Fibroblast of lung (primary cell): Measurements from ENCODE around the gene MPND. TPM values are rescaled to one million over a fixed set of nuclear protein-coding genes. Genes with fewer than 3 reads are reported as not detected.

Experiments
- DNase-seq, 2 donors: peaks; one replicate each; pipeline versions ENCODE4 v3.0.0 to v3.0.0-alpha.2; 2010; ENCODE audit warnings: low read depth in 2 of 2
- H2AFZ ChIP-seq: 2 replicates; pipeline ENCODE4 v1.5.1; 2012; ENCODE audit warnings: low read length, control low read depth, inconsistent platforms
- H3K27ac ChIP-seq: 2 replicates; pipeline ENCODE4 v1.5.1; 2011; ENCODE audit warnings: low read length, control low read depth; ENCODE audit not compliant: insufficient read depth
- H3K27me3 ChIP-seq: 2 replicates; pipeline ENCODE4 v1.5.1; 2011; ENCODE audit warnings: mild to moderate bottlenecking, low read length; ENCODE audit not compliant: control insufficient read depth, insufficient read depth
- H3K36me3 ChIP-seq: 2 replicates; pipeline ENCODE4 v1.5.1; 2011; ENCODE audit warnings: low read length; ENCODE audit not compliant: control insufficient read depth, insufficient read depth
- H3K4me1 ChIP-seq: 2 replicates; pipeline ENCODE4 v1.5.1; 2011; ENCODE audit warnings: low read length; ENCODE audit not compliant: control insufficient read depth, insufficient read depth; ENCODE audit errors: extremely low read depth
- H3K4me2 ChIP-seq: 2 replicates; pipeline ENCODE4 v1.5.1; 2011; ENCODE audit warnings: low read length, control low read depth; ENCODE audit not compliant: insufficient read depth; ENCODE audit errors: extremely low read depth
- H3K4me3 ChIP-seq, 4 experiments: fragments of 200-600 bp in 1 of 4; sonication (generic) in 1 of 4; replicated peaks in 1 of 4; 2 replicates each; pipeline ENCODE4 v1.5.1; 2011 to 2016; ENCODE audit warnings: low read length in 4 of 4, low read depth in 3 of 4, mild to moderate bottlenecking in 3 of 4, control low read depth in 2 of 4, inconsistent platforms in 1 of 4, mixed read lengths in 1 of 4; ENCODE audit not compliant: insufficient read depth in 1 of 4; ENCODE audit errors: control extremely low read depth in 1 of 4
- H3K79me2 ChIP-seq: 2 replicates; pipeline ENCODE4 v1.5.1; 2012; ENCODE audit warnings: mild to moderate bottlenecking, low read length, inconsistent platforms; ENCODE audit not compliant: control insufficient read depth, insufficient read depth
- H3K9ac ChIP-seq: 2 replicates; pipeline ENCODE4 v1.5.1; 2011; ENCODE audit warnings: mild to moderate bottlenecking, low read length, control low read depth; ENCODE audit not compliant: insufficient read depth
- H3K9me3 ChIP-seq: 2 replicates; pipeline ENCODE4 v1.5.1; 2012; ENCODE audit warnings: low read depth, low read length; ENCODE audit not compliant: control insufficient read depth, insufficient read depth
- H4K20me1 ChIP-seq: 2 replicates; pipeline ENCODE4 v1.5.1; 2011; ENCODE audit warnings: low read length; ENCODE audit not compliant: control insufficient read depth, insufficient read depth; ENCODE audit errors: extremely low read depth
- CTCF ChIP-seq, 2 donors: IDR thresholded peaks in 1 of 2; conservative IDR thresholded peaks in 1 of 2; 1 replicate in 1 of 2; 2 replicates in 1 of 2; pipeline ENCODE4 v1.5.1; 2011 to 2012; ENCODE audit warnings: low read length in 2 of 2, control low read depth in 1 of 2, inconsistent platforms in 1 of 2, low read depth in 1 of 2, mild to moderate bottlenecking in 1 of 2
- EZH2 ChIP-seq: IDR thresholded peaks from 2 replicates; pipeline ENCODE4 v1.5.1; 2012; ENCODE audit warnings: low read length, control low read depth, mild to moderate bottlenecking; ENCODE audit errors: missing control alignments
- polyA plus RNA-seq, 2 donors: library from polyadenylated mRNA; depleted of rRNA in 1 of 2; stranded (reverse) in 1 of 2; unstranded in 1 of 2; fragments of >200 nt; gene quantifications; 2 replicates each; pipeline ENCODE4 v1.2.1, GENCODE V29; 2011 to 2012; ENCODE audit warnings: missing spikeins in 1 of 2
- total RNA-seq: library from RNA; depleted of rRNA; stranded (reverse); fragments of >200 nt; gene quantifications from 2 replicates; pipeline ENCODE4 v1.2.1, GENCODE V29; 2014

MPND gene
- total and polyA plus RNA-seq, 2 donors (not counting 1 experiment from before 2014, with no cell fraction given) = 2.7 to 7.1 TPM

- peaks cover 6% of the 10 kb centered on the region for H3K4me1 ChIP-seq
- H3K4me2 ChIP-seq = peak overlapping the region; percentile 99
- H3K79me2 ChIP-seq = no peaks in the 10 kb centered on the region
- H3K36me3 ChIP-seq = no peaks in the 10 kb centered on the region
- H3K27me3 ChIP-seq = no peaks in the 10 kb centered on the region
- TF ChIP-seq EZH2 (peak; percentile 94), CTCF (conservative IDR thresholded peaks at IDR 0.05 in 1 of 2, IDR thresholded peaks at IDR 0.05 in 1 of 2; ENCODE audit: low read depth in 1 of 2, low read length in 2 of 2) (peak; percentile 19 to 37)
- H3K9me3 ChIP-seq = no peaks in the 10 kb centered on the region
- peak overlapping the region; percentile 45 for H3K9ac ChIP-seq
- peak overlapping the region; percentile 57 for H3K27ac ChIP-seq
- H3K4me3 ChIP-seq = peak overlapping the region; percentile 55 to 76 (median 61)
- H2AFZ ChIP-seq = peak overlapping the region; percentile 98
- H4K20me1 ChIP-seq = no peaks in the 10 kb centered on the region
- peak; percentile 100 for DNase-seq
Measured at GRCh38 chr19:4342615-4343369, 570 bp upstream of the MPND start.

GRCh38 chr19:4345342-4346019 lies 2.1 kb downstream of the MPND start:
- no peak for DNase-seq
- Histone ChIP-seq H3K9me3 (no peaks in the 10 kb centered on the region), H3K4me2 (no peak overlapping the region), H3K36me3 (no peaks in the 10 kb centered on the region), H3K27me3 (no peaks in the 10 kb centered on the region), H3K4me3 (no peak overlapping the region), H3K4me1 (peaks cover 6% of the 10 kb centered on the region), H3K27ac (no peak overlapping the region), H4K20me1 (no peaks in the 10 kb centered on the region), H2AFZ (no peak overlapping the region), H3K79me2 (no peaks in the 10 kb centered on the region), H3K9ac (no peak overlapping the region)
- TF ChIP-seq EZH2 = no peak
- no peak for TF ChIP-seq CTCF (conservative IDR thresholded peaks at IDR 0.05 in 1 of 2, IDR thresholded peaks at IDR 0.05 in 1 of 2; ENCODE audit: low read depth in 1 of 2, low read length in 2 of 2)

- Histone ChIP-seq H3K27me3 (no peaks in the 10 kb centered on the region), H3K4me2 (no peak overlapping the region), H3K4me3 (no peak overlapping the region), H3K79me2 (no peaks in the 10 kb centered on the region), H2AFZ (no peak overlapping the region), H3K36me3 (no peaks in the 10 kb centered on the region), H3K9ac (no peak overlapping the region), H4K20me1 (no peaks in the 10 kb centered on the region), H3K9me3 (no peaks in the 10 kb centered on the region), H3K27ac (no peak overlapping the region), H3K4me1 (peaks cover 6% of the 10 kb centered on the region)
- DNase-seq = no peak
- TF ChIP-seq CTCF (conservative IDR thresholded peaks at IDR 0.05 in 1 of 2, IDR thresholded peaks at IDR 0.05 in 1 of 2; ENCODE audit: low read depth in 1 of 2, low read length in 2 of 2) (no peak), EZH2 (no peak)
Measured at GRCh38 chr19:4346020-4346383, 2.6 kb downstream of the MPND start.
